Measurements from ENCODE around the gene RRP1. TPM values are rescaled to one million over a fixed set of nuclear protein-coding genes. Genes with fewer than 3 reads are reported as not detected.

RRP1 gene
- total and polyA plus RNA-seq, 9 of the 15 experiments (the other 6 are each of a cell fraction or from before 2014, with no cell fraction given): 0.89 to 105 (median 51.6) TPM

DNA sequence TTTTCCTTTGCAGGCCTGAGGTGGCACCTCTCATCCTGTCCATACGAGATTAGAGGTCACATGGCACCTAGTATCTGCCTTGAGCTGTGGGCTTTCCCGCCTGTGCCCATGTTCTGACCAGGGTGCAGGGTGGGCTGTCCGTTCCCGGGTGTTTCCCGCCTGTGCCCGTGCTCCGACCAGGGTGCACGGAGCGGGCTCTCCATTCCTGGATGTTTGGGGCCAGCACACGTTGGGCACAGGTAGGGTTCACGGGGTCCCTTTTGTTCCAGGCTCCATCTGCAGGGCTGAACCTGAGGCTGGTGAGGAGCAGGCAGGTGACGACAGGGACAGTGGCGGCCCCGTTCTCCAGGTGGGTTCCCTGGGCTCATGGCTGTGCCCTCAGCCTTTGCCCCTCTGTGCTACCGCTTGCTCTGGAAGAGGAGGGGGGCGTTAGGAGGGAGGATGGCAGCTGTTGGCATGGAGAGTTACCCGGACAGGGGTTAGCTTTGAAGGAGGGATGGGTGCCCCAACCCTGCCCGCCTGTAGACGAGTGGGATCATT is 10.0 kb downstream of the RRP1 start (continued):
- TF ChIP-seq, protein P1, sequence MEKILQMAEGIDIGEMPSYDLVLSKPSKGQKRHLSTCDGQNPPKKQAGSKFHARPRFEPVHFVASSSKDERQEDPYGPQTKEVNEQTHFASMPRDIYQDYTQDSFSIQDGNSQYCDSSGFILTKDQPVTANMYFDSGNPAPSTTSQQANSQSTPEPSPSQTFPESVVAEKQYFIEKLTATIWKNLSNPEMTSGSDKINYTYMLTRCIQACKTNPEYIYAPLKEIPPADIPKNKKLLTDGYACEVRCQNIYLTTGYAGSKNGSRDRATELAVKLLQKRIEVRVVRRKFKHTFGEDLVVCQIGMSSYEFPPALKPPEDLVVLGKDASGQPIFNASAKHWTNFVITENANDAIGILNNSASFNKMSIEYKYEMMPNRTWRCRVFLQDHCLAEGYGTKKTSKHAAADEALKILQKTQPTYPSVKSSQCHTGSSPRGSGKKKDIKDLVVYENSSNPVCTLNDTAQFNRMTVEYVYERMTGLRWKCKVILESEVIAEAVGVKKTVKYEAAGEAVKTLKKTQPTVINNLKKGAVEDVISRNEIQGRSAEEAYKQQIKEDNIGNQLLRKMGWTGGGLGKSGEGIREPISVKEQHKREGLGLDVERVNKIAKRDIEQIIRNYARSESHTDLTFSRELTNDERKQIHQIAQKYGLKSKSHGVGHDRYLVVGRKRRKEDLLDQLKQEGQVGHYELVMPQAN (IDR thresholded peaks at IDR 0.05; ENCODE audit: borderline replicate concordance): no peak
- TF ChIP-seq NR1H2 (CRISPR knock-in tag; IDR thresholded peaks at IDR 0.05): no peak
- no peak for TF ChIP-seq HSF4 (CRISPR knock-in tag; IDR thresholded peaks at IDR 0.05; ENCODE audit: borderline replicate concordance)
- TF ChIP-seq GTF2E2 (tag; IDR thresholded peaks at IDR 0.05): no peak
- TF ChIP-seq ZBTB17 (CRISPR knock-in tag; IDR thresholded peaks at IDR 0.05): no peak

DNA sequence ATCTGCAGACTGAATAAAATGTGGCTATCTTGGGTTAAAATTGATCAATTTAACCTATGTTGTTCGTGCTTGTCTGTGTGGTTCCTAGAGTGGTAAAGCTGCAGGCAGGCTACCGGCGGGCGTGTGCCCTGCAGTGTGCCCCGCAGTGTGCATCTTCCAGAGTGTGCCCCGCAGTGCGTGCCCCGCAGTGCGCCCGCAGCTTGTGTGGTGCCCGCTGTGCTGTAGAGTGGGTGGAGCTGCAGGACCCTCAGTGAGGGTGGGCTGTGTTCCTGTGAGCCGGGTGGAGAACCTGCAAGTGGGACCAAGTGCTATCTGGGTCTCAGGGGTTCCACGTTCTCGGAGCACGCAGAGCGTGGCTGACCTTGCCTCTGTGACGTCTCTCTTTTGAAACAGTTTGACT is 10.7 kb downstream of the RRP1 start:
- peaks cover 13% of the 10 kb centered on the region; the same call in 1 of the 3 replicates for H3K79me2 ChIP-seq (ENCODE audit: control insufficient read depth, insufficient read depth, low read length)
- CTCF ChIA-PET (ENCODE audit: low intra/inter-chr PET ratio): no interaction called here
- in situ Hi-C loops (cut with MboI): no loop called here
- POLR2A ChIA-PET: interaction anchor here (1.4 kb wide), 1 partner anchor 10 kb away, joined by 5 read pairs; no protein-coding TSS in a partner anchor
- no peak overlapping the region for H3K27ac ChIP-seq (ENCODE audit: extremely low read depth, low read depth, low read length)
- no peaks in the 10 kb centered on the region for H3K27me3 ChIP-seq (ENCODE audit: control insufficient read depth in 2 of 2, insufficient read depth in 2 of 2, low read length in 2 of 2)
- H3K4me1 ChIP-seq (replicated peaks in 1 of 2; ENCODE audit: control insufficient read depth in 2 of 2, insufficient read depth in 2 of 2, low read length in 2 of 2): peaks cover under 1 to 33% of the 10 kb centered on the region in 2 experiments; a peak in 3 of 5 replicates
- no peak overlapping the region for H3K9ac ChIP-seq (ENCODE audit: insufficient read depth in 1 of 2, low read depth in 2 of 2, low read length in 2 of 2)
- H3K9me3 ChIP-seq (replicated peaks; ENCODE audit: control insufficient read depth, insufficient read depth, low read depth, low read length): no peaks in the 10 kb centered on the region
- 99% methylated on average over 17 of the region's 17 CpGs for WGBS (ENCODE audit: insufficient coverage, low coverage, missing lambda C conversion rate)
- TF ChIP-seq TEAD1 (CRISPR knock-in tag; IDR thresholded peaks at IDR 0.05) (no peak), MECOM (CRISPR knock-in tag; IDR thresholded peaks at IDR 0.05) (no peak), ZNF212 (CRISPR knock-in tag; IDR thresholded peaks at IDR 0.05) (no peak), POLR2G (IDR thresholded peaks at IDR 0.05; ENCODE audit: low read depth, low read length) (0 out of 2 replicates have a peak, but pooled peaks have one; percentile 23), C11orf30 (IDR thresholded peaks at IDR 0.05; ENCODE audit: low read depth) (no peak), RAD51 (IDR thresholded peaks at IDR 0.05; ENCODE audit: borderline replicate concordance, low read depth) (no peak), RBFOX2 (IDR thresholded peaks at IDR 0.05; ENCODE audit: low read depth, low read length) (peak; percentile 52)
- H3K36me3 ChIP-seq (ENCODE audit: control insufficient read depth, insufficient read depth, low read length): peaks cover 97% of the 10 kb centered on the region
- no peak overlapping the region for H3K4me2 ChIP-seq (ENCODE audit: insufficient read depth, low read length)
- no peaks in the 10 kb centered on the region for H3K9me1 ChIP-seq (ENCODE audit: control insufficient read depth, insufficient read depth, low read length)
- intact Hi-C loops (cut with micrococcal nuclease): no loop called here
- BruUV-seq (replicated peaks): no TSS peak
- ATAC-seq (no peak), DNase-seq (ENCODE audit: extremely low read depth in 1 of 4, low spot score in 3 of 4) (no peak), FAIRE-seq (no peak)
- H3K4me3 ChIP-seq: no peak overlapping the region
- no peak overlapping the region for H2AFZ ChIP-seq (ENCODE audit: low read depth, low read length)
- peaks cover under 1% of the 10 kb centered on the region; the same call in 1 of the 2 replicates for H4K20me1 ChIP-seq (replicated peaks; ENCODE audit: control insufficient read depth, insufficient read depth, low read length)

Measured in K562 (cell line).